Suprapubic skin (tissue), 4 donors: ENCODE data around the gene PVR. TPM values are rescaled to one million over a fixed set of nuclear protein-coding genes. Genes with fewer than 3 reads are reported as not detected.

Experiments
- DNase-seq, 2 donors: peaks; one replicate each; pipeline ENCODE4 v3.0.0-alpha.2; 2019; ENCODE audit warnings: low spot score in 2 of 2
- H3K27ac ChIP-seq: fragments of 200-600 bp; sonication (generic); one replicate; pipeline ENCODE4 v1.5.1; 2019
- H3K27me3 ChIP-seq: fragments of 200-600 bp; sonication (generic); one replicate; pipeline ENCODE4 v1.5.1; 2019
- H3K36me3 ChIP-seq: fragments of 200-600 bp; sonication (generic); one replicate; pipeline ENCODE4 v1.5.1; 2019
- H3K4me1 ChIP-seq: fragments of 200-600 bp; sonication (generic); one replicate; pipeline ENCODE4 v1.5.1; 2019
- H3K4me3 ChIP-seq: fragments of 200-600 bp; sonication (generic); one replicate; pipeline ENCODE4 v1.5.1; 2019; ENCODE audit warnings: mild to moderate bottlenecking
- H3K9me3 ChIP-seq: fragments of 200-600 bp; sonication (generic); one replicate; pipeline ENCODE4 v1.5.1; 2019
- CTCF ChIP-seq, 2 donors: fragments of 200-600 bp in 1 of 2; fragments of 450-650 bp in 1 of 2; sonication (generic) in 1 of 2; IDR thresholded peaks; one replicate each; pipeline ENCODE4 v1.5.1; 2016 to 2019; ENCODE audit warnings: antibody characterized with exemption in 2 of 2, mild to moderate bottlenecking in 1 of 2, moderate library complexity in 1 of 2
- EP300 ChIP-seq: sonication (generic); formaldehyde crosslinking; IDR thresholded peaks from one replicate; pipeline ENCODE4 v1.6.1; 2017; ENCODE audit warnings: antibody characterized with exemption
- POLR2A ChIP-seq, 2 donors: fragments of 450-650 bp; IDR thresholded peaks; one replicate each; pipeline ENCODE4 v1.6.1; 2017; ENCODE audit warnings: antibody characterized with exemption in 2 of 2, mild to moderate bottlenecking in 2 of 2, moderate library complexity in 2 of 2
- POLR2AphosphoS5 ChIP-seq, 3 donors: sonication (generic); formaldehyde crosslinking; IDR thresholded peaks; one replicate each; pipeline ENCODE4 v1.6.1; 2017; ENCODE audit warnings: antibody characterized with exemption in 3 of 3
- WGBS: methylation state at CpG from one replicate; pipeline ENCODE4 v1.1.5; 2018; 5-methylcytosine and 5-hydroxymethylcytosine counted together
- total RNA-seq, 4 donors: library from RNA; depleted of rRNA; stranded (reverse); fragments of >200 nt; gene quantifications; one replicate each; pipeline ENCODE4 v1.1.0, GENCODE V29; 2016

Gene PVR
- total RNA-seq, 4 donors from 2014 or later: 14.0 to 24.6 (median 15.5) TPM

GRCh38 chr19:44689290-44690130 lies 45.8 kb downstream of the PVR start:
- Histone ChIP-seq H3K4me3 (no peak overlapping the region), H3K27me3 (no peaks in the 10 kb centered on the region), H3K27ac (no peak overlapping the region), H3K9me3 (no peaks in the 10 kb centered on the region), H3K36me3 (no peaks in the 10 kb centered on the region), H3K4me1 (peaks cover 13% of the 10 kb centered on the region)
- WGBS: 37% methylated on average over 11 of the region's 11 CpGs
- no peak for DNase-seq
- no peak for TF ChIP-seq POLR2AphosphoS5 (IDR thresholded peaks at IDR 0.05)
- peak; percentile 51 to 92 for TF ChIP-seq CTCF (IDR thresholded peaks at IDR 0.05)

- no peaks in the 10 kb centered on the region for H3K9me3 ChIP-seq
- H3K27ac ChIP-seq: no peak overlapping the region
- TF ChIP-seq POLR2AphosphoS5 (IDR thresholded peaks at IDR 0.05) (no peak), POLR2A (IDR thresholded peaks at IDR 0.05) (no peak), CTCF (IDR thresholded peaks at IDR 0.05) (no peak), EP300 (no peak)
- H3K4me3 ChIP-seq: no peak overlapping the region
- H3K27me3 ChIP-seq: no peaks in the 10 kb centered on the region
- 85% methylated on average over 3 of the region's 3 CpGs for WGBS
- DNase-seq: no peak
- peaks cover 13% of the 10 kb centered on the region for H3K4me1 ChIP-seq
- H3K36me3 ChIP-seq: no peaks in the 10 kb centered on the region
These were observed 46.4 kb downstream of the PVR start for GRCh38 chr19:44690131-44690440.

GRCh38 chr19:44692379-44692721 lies 48.6 kb downstream of the PVR start:
- Histone ChIP-seq H3K27ac (no peak overlapping the region), H3K27me3 (peaks cover under 1% of the 10 kb centered on the region), H3K9me3 (no peaks in the 10 kb centered on the region), H3K36me3 (no peaks in the 10 kb centered on the region), H3K4me1 (peaks cover 13% of the 10 kb centered on the region), H3K4me3 (no peak overlapping the region)
- no peak for TF ChIP-seq POLR2AphosphoS5 (IDR thresholded peaks at IDR 0.05)
- no peak for DNase-seq
- WGBS: 28% methylated on average over 5 of the region's 5 CpGs

- Histone ChIP-seq H3K9me3 (no peaks in the 10 kb centered on the region), H3K27ac (no peak overlapping the region), H3K4me3 (no peak overlapping the region), H3K4me1 (peaks cover 8% of the 10 kb centered on the region), H3K36me3 (no peaks in the 10 kb centered on the region), H3K27me3 (peaks cover 5% of the 10 kb centered on the region)
- WGBS: 86% methylated on average over 2 of the region's 2 CpGs
- no peak for DNase-seq
- TF ChIP-seq POLR2A (IDR thresholded peaks at IDR 0.05) (no peak), CTCF (IDR thresholded peaks at IDR 0.05) (no peak), POLR2AphosphoS5 (IDR thresholded peaks at IDR 0.05) (no peak), EP300 (no peak)
These were observed 50.5 kb downstream of the PVR start for GRCh38 chr19:44694184-44694579.

- Histone ChIP-seq H3K27ac (no peak overlapping the region), H3K27me3 (peaks cover 5% of the 10 kb centered on the region), H3K4me3 (no peak overlapping the region), H3K4me1 (peaks cover 4% of the 10 kb centered on the region), H3K9me3 (no peaks in the 10 kb centered on the region), H3K36me3 (no peaks in the 10 kb centered on the region)
- no peak for DNase-seq
- 84% methylated on average over 13 of the region's 22 CpGs for WGBS
- TF ChIP-seq POLR2A (IDR thresholded peaks at IDR 0.05) (no peak), EP300 (no peak), POLR2AphosphoS5 (IDR thresholded peaks at IDR 0.05) (no peak), CTCF (IDR thresholded peaks at IDR 0.05) (no peak)
These were observed 53.4 kb downstream of the PVR start for GRCh38 chr19:44696939-44697669.
